Measurements from ENCODE around the gene CMBL. TPM values are rescaled to one million over a fixed set of nuclear protein-coding genes. Genes with fewer than 3 reads are reported as not detected.

CMBL gene
- total and polyA plus RNA-seq, 2 of the 13 experiments (the other 11 are each of a cell fraction or from before 2014, with no cell fraction given): 11.5 to 17.0 TPM

DNA sequence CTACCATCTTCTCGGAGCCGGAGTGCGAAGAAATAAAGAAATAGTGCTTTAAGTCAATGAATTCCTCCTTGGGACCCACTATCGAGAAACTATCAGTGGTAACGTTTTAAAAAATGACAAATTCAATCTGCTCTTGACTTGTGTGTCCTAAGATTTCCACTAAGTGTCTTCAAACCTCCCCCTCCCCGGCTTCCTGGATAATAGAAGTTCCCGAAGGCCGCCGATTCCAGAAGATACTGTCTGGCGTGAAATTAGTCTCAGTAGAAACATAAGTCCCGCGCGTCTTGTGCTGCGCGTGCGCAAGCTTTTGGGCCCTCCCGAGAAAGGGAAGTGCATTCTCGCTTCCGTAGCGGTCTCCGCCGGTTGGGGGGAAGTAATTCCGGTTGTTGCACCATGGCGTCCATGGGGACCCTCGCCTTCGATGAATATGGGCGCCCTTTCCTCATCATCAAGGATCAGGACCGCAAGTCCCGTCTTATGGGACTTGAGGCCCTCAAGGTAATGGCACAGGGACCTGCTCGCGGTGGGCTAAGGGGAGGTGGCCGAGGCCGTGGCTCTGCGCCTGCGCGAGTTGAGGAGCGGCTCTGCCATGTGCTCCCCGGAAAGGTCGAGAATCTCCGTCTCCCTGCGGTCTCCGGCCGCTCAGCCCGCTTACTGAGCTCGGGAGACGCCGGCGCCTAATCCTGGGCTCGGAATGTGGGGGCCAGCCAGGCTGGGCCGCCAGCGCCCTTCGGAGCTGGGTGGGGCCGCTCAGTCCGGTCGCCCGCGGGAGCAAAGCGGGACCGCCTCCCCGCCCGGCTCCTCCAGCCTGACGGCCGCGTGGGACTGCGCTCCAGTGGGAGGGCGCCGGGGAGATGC, 57.5 kb downstream of the CMBL start, which contains the start of gene CCT5 (continued):
- TF ChIP-seq HHEX (CRISPR knock-in tag; IDR thresholded peaks at IDR 0.05) (no peak), ZNF432 (CRISPR knock-in tag; IDR thresholded peaks at IDR 0.05; ENCODE audit: borderline replicate concordance) (no peak), POLR2A (IDR thresholded peaks at IDR 0.05; ENCODE audit: insufficient read depth in 1 of 2, low read depth in 2 of 2, low read length in 2 of 2) (peak; percentile 90 to 94), KDM1A (CRISPR knock-in tag; IDR thresholded peaks at IDR 0.05) (no peak), ZNF619 (CRISPR knock-in tag; IDR thresholded peaks at IDR 0.05) (no peak), ETV6 (CRISPR knock-in tag; conservative IDR thresholded peaks at IDR 0.05) (peak; percentile 76), ZNF777 (CRISPR knock-in tag; IDR thresholded peaks at IDR 0.05) (peak; percentile 63; the same call in 1 of the 2 replicates), RFX1 (IDR thresholded peaks at IDR 0.05) (no peak), TP53 (CRISPR knock-in tag; conservative IDR thresholded peaks at IDR 0.05) (peak; percentile 83; the same call in 1 of the 2 replicates), ZNF879 (CRISPR knock-in tag; IDR thresholded peaks at IDR 0.05) (no peak), ZNF703 (CRISPR knock-in tag; IDR thresholded peaks at IDR 0.05; ENCODE audit: borderline replicate concordance) (no peak; the same call in 1 of the 2 replicates), ZNF44 (CRISPR knock-in tag; IDR thresholded peaks at IDR 0.05) (no peak), ZFP41 (CRISPR knock-in tag; IDR thresholded peaks at IDR 0.05; ENCODE audit: borderline replicate concordance) (no peak), PAWR (CRISPR knock-in tag; IDR thresholded peaks at IDR 0.05; ENCODE audit: borderline replicate concordance) (no peak), PHB2 (IDR thresholded peaks at IDR 0.05; ENCODE audit: partially characterized antibody) (no peak), ZNF296 (CRISPR knock-in tag; conservative IDR thresholded peaks at IDR 0.05) (0 out of 2 replicates have a peak, but pooled peaks have one; percentile 60), CC2D1A (CRISPR knock-in tag; IDR thresholded peaks at IDR 0.05) (no peak)
- TF ChIP-seq, protein P1, sequence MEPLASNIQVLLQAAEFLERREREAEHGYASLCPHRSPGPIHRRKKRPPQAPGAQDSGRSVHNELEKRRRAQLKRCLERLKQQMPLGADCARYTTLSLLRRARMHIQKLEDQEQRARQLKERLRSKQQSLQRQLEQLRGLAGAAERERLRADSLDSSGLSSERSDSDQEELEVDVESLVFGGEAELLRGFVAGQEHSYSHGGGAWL (CRISPR knock-in tag; IDR thresholded peaks at IDR 0.05): peak; percentile 87
- TF ChIP-seq, protein P2, sequence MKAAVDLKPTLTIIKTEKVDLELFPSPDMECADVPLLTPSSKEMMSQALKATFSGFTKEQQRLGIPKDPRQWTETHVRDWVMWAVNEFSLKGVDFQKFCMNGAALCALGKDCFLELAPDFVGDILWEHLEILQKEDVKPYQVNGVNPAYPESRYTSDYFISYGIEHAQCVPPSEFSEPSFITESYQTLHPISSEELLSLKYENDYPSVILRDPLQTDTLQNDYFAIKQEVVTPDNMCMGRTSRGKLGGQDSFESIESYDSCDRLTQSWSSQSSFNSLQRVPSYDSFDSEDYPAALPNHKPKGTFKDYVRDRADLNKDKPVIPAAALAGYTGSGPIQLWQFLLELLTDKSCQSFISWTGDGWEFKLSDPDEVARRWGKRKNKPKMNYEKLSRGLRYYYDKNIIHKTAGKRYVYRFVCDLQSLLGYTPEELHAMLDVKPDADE (CRISPR knock-in tag; IDR thresholded peaks at IDR 0.05): no peak
- TF ChIP-seq, protein P3, sequence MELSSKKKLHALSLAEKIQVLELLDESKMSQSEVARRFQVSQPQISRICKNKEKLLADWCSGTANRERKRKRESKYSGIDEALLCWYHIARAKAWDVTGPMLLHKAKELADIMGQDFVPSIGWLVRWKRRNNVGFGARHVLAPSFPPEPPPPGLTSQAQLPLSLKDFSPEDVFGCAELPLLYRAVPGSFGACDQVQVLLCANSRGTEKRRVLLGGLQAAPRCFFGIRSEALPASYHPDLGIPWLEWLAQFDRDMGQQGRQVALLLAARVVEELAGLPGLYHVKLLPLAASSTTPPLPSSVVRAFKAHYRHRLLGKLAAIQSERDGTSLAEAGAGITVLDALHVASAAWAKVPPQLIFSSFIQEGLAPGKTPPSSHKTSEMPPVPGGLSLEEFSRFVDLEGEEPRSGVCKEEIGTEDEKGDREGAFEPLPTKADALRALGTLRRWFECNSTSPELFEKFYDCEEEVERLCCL (CRISPR knock-in tag; IDR thresholded peaks at IDR 0.05; ENCODE audit: borderline replicate concordance): no peak
- TF ChIP-seq, protein P4, sequence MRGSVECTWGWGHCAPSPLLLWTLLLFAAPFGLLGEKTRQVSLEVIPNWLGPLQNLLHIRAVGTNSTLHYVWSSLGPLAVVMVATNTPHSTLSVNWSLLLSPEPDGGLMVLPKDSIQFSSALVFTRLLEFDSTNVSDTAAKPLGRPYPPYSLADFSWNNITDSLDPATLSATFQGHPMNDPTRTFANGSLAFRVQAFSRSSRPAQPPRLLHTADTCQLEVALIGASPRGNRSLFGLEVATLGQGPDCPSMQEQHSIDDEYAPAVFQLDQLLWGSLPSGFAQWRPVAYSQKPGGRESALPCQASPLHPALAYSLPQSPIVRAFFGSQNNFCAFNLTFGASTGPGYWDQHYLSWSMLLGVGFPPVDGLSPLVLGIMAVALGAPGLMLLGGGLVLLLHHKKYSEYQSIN (CRISPR knock-in tag; IDR thresholded peaks at IDR 0.05; ENCODE audit: borderline replicate concordance): no peak; the same call in 1 of the 2 replicates
- TF ChIP-seq, protein P5, sequence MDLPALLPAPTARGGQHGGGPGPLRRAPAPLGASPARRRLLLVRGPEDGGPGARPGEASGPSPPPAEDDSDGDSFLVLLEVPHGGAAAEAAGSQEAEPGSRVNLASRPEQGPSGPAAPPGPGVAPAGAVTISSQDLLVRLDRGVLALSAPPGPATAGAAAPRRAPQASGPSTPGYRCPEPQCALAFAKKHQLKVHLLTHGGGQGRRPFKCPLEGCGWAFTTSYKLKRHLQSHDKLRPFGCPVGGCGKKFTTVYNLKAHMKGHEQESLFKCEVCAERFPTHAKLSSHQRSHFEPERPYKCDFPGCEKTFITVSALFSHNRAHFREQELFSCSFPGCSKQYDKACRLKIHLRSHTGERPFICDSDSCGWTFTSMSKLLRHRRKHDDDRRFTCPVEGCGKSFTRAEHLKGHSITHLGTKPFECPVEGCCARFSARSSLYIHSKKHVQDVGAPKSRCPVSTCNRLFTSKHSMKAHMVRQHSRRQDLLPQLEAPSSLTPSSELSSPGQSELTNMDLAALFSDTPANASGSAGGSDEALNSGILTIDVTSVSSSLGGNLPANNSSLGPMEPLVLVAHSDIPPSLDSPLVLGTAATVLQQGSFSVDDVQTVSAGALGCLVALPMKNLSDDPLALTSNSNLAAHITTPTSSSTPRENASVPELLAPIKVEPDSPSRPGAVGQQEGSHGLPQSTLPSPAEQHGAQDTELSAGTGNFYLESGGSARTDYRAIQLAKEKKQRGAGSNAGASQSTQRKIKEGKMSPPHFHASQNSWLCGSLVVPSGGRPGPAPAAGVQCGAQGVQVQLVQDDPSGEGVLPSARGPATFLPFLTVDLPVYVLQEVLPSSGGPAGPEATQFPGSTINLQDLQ (CRISPR knock-in tag; IDR thresholded peaks at IDR 0.05): no peak
- TF ChIP-seq, protein P6, sequence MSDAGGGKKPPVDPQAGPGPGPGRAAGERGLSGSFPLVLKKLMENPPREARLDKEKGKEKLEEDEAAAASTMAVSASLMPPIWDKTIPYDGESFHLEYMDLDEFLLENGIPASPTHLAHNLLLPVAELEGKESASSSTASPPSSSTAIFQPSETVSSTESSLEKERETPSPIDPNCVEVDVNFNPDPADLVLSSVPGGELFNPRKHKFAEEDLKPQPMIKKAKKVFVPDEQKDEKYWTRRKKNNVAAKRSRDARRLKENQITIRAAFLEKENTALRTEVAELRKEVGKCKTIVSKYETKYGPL (CRISPR knock-in tag; IDR thresholded peaks at IDR 0.05): no peak

All from HepG2 (cell line).